ENCODE data around the gene SLCO4A1. TPM values are rescaled to one million over a fixed set of nuclear protein-coding genes. Genes with fewer than 3 reads are reported as not detected.

Gene SLCO4A1
- total and polyA plus RNA-seq, 7 donors, result 3.6 to 26.3 (median 5.7) TPM

- TF ChIP-seq POLR2AphosphoS5 (IDR thresholded peaks at IDR 0.05) (no peak), EP300 (IDR thresholded peaks at IDR 0.05) (no peak), CTCF (IDR thresholded peaks at IDR 0.05) (no peak)
- peaks cover 0 to 36% (median 0%) of the 10 kb centered on the region in 3 donors for H3K27me3 ChIP-seq
- H3K4me1 ChIP-seq, result no peaks in the 10 kb centered on the region
- no peak overlapping the region for H3K27ac ChIP-seq
- WGBS, 2 donors, result 92 to 93% methylated on average over 17 of the region's 17 CpGs
- no peaks in the 10 kb centered on the region for H3K36me3 ChIP-seq
- DNase-seq, result no peak
- H3K4me3 ChIP-seq, result no peak overlapping the region
- H3K9me3 ChIP-seq, result no peaks in the 10 kb centered on the region
- intact Hi-C loops (cut with DNase I), result no loop called here
These were observed 7.9 kb upstream of the SLCO4A1 start for GRCh38 chr20:62634330-62634967.

GRCh38 chr20:62635232-62635631 lies 7.1 kb upstream of the SLCO4A1 start:
- Histone ChIP-seq H3K4me1 (no peaks in the 10 kb centered on the region), H3K27ac (no peak overlapping the region), H3K27me3 (peaks cover 0 to 43% (median 0%) of the 10 kb centered on the region in 3 donors), H3K9me3 (no peaks in the 10 kb centered on the region), H3K36me3 (no peaks in the 10 kb centered on the region), H3K4me3 (no peak overlapping the region)
- 91 to 93% methylated on average over 15 of the region's 15 CpGs for WGBS, 2 donors
- no peak for DNase-seq
- TF ChIP-seq POLR2AphosphoS5 (IDR thresholded peaks at IDR 0.05) (no peak), EP300 (IDR thresholded peaks at IDR 0.05) (no peak), POLR2A (IDR thresholded peaks at IDR 0.05) (no peak), CTCF (IDR thresholded peaks at IDR 0.05) (no peak)
- intact Hi-C loops (cut with DNase I), result no loop called here

GRCh38 chr20:62635852-62636251 lies 6.5 kb upstream of the SLCO4A1 start:
- TF ChIP-seq CTCF (IDR thresholded peaks at IDR 0.05) (no peak), POLR2A (IDR thresholded peaks at IDR 0.05) (no peak), EP300 (IDR thresholded peaks at IDR 0.05) (no peak), POLR2AphosphoS5 (IDR thresholded peaks at IDR 0.05) (no peak)
- intact Hi-C loops (cut with DNase I), result no loop called here
- DNase-seq, result no peak
- Histone ChIP-seq H3K27ac (no peak overlapping the region), H3K4me3 (no peak overlapping the region), H3K27me3 (peaks cover 0 to 45% (median 0%) of the 10 kb centered on the region in 3 donors), H3K9me3 (no peaks in the 10 kb centered on the region), H3K36me3 (no peaks in the 10 kb centered on the region), H3K4me1 (no peaks in the 10 kb centered on the region)
- 84 to 89% methylated on average over 16 of the region's 16 CpGs for WGBS, 2 donors

GRCh38 chr20:62636446-62636845 lies 5.9 kb upstream of the SLCO4A1 start:
- Histone ChIP-seq H3K27ac (no peak overlapping the region), H3K36me3 (no peaks in the 10 kb centered on the region), H3K4me1 (peaks cover 0 to 2% (median under 1%) of the 10 kb centered on the region in 4 donors), H3K4me3 (no peak overlapping the region), H3K9me3 (no peaks in the 10 kb centered on the region), H3K27me3 (peaks cover 0 to 45% (median 0%) of the 10 kb centered on the region in 3 donors)
- TF ChIP-seq POLR2A (IDR thresholded peaks at IDR 0.05) (no peak), CTCF (IDR thresholded peaks at IDR 0.05) (no peak), POLR2AphosphoS5 (IDR thresholded peaks at IDR 0.05) (no peak), EP300 (IDR thresholded peaks at IDR 0.05) (no peak)
- WGBS, 2 donors, result 47 to 78% methylated on average over 16 of the region's 16 CpGs
- no peak for DNase-seq
- intact Hi-C loops (cut with DNase I), result no loop called here

GRCh38 chr20:62637110-62637509 lies 5.2 kb upstream of the SLCO4A1 start:
- intact Hi-C loops (cut with DNase I), result no loop called here
- Histone ChIP-seq H3K4me1 (peaks cover 0 to 9% (median 7%) of the 10 kb centered on the region in 4 donors), H3K4me3 (no peak overlapping the region), H3K27me3 (peaks cover 0 to 44% (median 0%) of the 10 kb centered on the region in 3 donors), H3K36me3 (no peaks in the 10 kb centered on the region), H3K27ac (no peak overlapping the region), H3K9me3 (no peaks in the 10 kb centered on the region)
- no peak for DNase-seq
- TF ChIP-seq POLR2A (IDR thresholded peaks at IDR 0.05), result no peak
- 74 to 78% methylated on average over 5 of the region's 5 CpGs for WGBS, 2 donors

All from sigmoid colon (tissue), 7 donors.